Activated CD4-positive, alpha-beta T cell treated with anti-CD3 and anti-CD28 coated beads, Interleukin-2, amount 50 U/mL, for 4 hours (primary cell): ENCODE measurements around the gene NRXN3.

ENCODE experiments used
- DNase-seq, 2 experiments: peaks; one replicate each; pipeline ENCODE4 v3.0.0-alpha.2; 2020

The NRXN3 gene

GRCh38 chr14:78752518-78753188, 582.5 kb downstream of the NRXN3 start:
- no peak for DNase-seq

GRCh38 chr14:78754059-78754458, 583.9 kb downstream of the NRXN3 start:
- no peak for DNase-seq

GRCh38 chr14:78758333-78758732, 588.2 kb downstream of the NRXN3 start:
- no peak for DNase-seq

- no peak for DNase-seq
Observed at GRCh38 chr14:78762331-78762730, 592.2 kb downstream of the NRXN3 start.

- DNase-seq: no peak
Observed at GRCh38 chr14:78763746-78764145, 593.6 kb downstream of the NRXN3 start.

- DNase-seq: no peak
Observed at GRCh38 chr14:78764240-78764639, 594.1 kb downstream of the NRXN3 start.

- no peak for DNase-seq
Observed at GRCh38 chr14:78764645-78765044, 594.5 kb downstream of the NRXN3 start.

- no peak for DNase-seq
Observed at GRCh38 chr14:78767436-78767835, 597.3 kb downstream of the NRXN3 start.

GRCh38 chr14:78782551-78782950, 612.4 kb downstream of the NRXN3 start:
- DNase-seq: no peak

GRCh38 chr14:78785265-78785664, 615.1 kb downstream of the NRXN3 start:
- DNase-seq: no peak

GRCh38 chr14:78788467-78789360, 618.5 kb downstream of the NRXN3 start:
- no peak for DNase-seq

- DNase-seq: no peak
Observed at GRCh38 chr14:78790271-78790670, 620.1 kb downstream of the NRXN3 start.

- no peak for DNase-seq
Observed at GRCh38 chr14:78798757-78799156, 628.6 kb downstream of the NRXN3 start.

- DNase-seq: no peak
Observed at GRCh38 chr14:78805570-78805969, 635.4 kb downstream of the NRXN3 start.

- no peak for DNase-seq
Observed at GRCh38 chr14:78823035-78823434, 652.9 kb downstream of the NRXN3 start.

GRCh38 chr14:78823516-78823915, 653.3 kb downstream of the NRXN3 start:
- DNase-seq: no peak

GRCh38 chr14:78829274-78829673, 659.1 kb downstream of the NRXN3 start:
- no peak for DNase-seq

GRCh38 chr14:78834766-78835451, 664.7 kb downstream of the NRXN3 start:
- no peak for DNase-seq

- DNase-seq: no peak
Observed at GRCh38 chr14:78835909-78836308, 665.7 kb downstream of the NRXN3 start.

GRCh38 chr14:78836777-78837176, 666.6 kb downstream of the NRXN3 start:
- DNase-seq: no peak

- no peak for DNase-seq
Observed at GRCh38 chr14:78838959-78839358, 668.8 kb downstream of the NRXN3 start.

GRCh38 chr14:78840898-78841297, 670.7 kb downstream of the NRXN3 start:
- DNase-seq: no peak

- DNase-seq: no peak
Observed at GRCh38 chr14:78847801-78848200, 677.6 kb downstream of the NRXN3 start.
